Pons (tissue), 1 donor: ENCODE data around the gene STAM2.
A peak's percentile ranks its signal among the peaks of the same experiment; 100 is the strongest.
"Not testable (repeated sequence)": the region's sequence is repeated elsewhere in the genome, so short reads cannot be mapped to it uniquely, and the experiment has no call there.

ENCODE experiments used
- DNase-seq: peaks from one replicate; pipeline ENCODE4 v3.0.0-alpha.2; 2016; ENCODE audit warnings: low spot score

Gene STAM2

DNA sequence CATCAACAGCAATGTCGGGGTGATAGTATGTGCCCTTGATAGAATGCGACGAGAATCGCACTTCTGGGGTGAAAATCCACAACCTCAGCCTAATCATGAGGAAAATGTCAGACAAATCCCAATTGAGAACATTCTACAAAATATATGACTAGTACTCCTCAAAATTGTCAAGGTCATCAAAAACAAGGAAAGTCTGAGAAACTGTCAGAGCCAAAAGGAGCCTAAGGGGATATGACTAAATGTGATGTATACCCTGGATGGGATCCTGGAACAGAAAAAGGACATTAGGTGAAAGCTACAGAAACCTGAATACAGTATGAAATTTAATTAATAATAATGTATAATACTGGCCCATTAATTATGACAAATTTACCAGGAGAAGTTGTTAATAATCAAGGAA, 69.1 kb downstream of the STAM2 start:
- DNase-seq, result no peak

DNA sequence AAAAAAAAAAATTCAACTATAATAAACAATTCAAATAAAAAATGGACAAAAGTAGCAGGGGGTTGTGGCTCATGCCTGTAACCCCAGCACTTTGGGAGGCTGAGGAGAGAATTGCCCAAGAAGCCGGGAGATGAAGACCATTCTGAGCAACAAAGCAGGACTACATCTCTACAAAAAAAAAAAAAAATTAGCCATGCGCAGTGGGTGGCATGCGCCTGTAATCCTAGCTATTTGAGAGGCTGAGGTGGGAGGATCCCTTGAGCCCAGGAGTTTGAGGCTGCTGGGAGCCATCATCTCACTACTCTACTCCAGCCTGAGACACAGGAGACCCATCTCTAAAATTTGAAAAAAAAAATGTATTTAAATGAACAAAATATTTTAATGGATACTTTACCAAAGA, 72.3 kb downstream of the STAM2 start:
- DNase-seq, result no peak

DNA sequence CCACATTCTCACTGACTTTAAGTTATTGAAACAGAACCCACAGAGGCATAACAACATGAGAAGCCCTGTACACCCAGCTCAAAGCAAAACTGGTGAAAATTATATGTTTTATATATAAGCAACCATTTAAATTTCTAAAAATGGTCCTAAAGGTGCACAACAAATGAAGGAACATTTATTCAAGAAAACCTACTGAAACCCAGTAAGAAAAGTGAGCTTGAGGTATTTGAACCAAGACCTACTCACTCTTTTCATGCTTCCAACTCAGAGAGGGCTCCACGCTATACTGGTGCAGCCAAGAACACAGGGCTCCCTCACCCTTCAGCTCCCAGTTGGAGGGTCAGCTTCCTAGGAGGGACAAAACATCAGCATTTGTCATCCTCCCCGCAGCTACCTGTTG, 74.6 kb downstream of the STAM2 start:
- DNase-seq, result no peak

DNA sequence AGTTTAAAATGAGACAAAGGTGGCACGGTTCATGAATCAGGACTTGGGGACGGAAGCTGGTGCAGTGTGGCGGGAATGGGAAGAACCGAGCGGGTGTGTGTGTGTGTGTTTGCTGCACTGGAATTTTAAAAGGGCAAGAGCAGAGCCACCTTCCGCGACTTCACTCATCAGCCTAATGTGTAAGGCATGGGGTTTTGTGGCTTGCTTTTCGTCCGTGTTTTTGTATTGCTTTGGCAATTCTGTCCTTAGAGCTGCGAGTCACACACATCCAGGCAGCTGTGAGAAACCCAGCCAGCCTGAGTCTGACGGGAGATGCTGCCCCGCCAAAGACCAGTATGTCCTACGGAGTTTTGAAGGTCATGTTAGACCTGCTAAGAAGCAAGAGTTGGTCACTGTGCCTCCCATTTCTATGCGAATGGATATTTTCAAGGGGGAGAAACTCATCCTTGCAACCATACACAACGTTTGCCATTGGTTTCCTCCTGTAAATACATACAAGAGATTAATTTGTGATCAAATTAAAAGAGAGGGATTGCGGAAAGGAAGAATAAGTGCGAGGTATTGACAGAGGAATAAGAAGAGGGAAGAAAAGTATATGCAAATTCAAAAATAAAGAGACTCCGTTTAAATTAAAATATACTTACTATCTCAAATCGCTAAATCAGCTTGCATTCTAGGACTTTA, 76.1 kb downstream of the STAM2 start:
- no peak for DNase-seq

DNA sequence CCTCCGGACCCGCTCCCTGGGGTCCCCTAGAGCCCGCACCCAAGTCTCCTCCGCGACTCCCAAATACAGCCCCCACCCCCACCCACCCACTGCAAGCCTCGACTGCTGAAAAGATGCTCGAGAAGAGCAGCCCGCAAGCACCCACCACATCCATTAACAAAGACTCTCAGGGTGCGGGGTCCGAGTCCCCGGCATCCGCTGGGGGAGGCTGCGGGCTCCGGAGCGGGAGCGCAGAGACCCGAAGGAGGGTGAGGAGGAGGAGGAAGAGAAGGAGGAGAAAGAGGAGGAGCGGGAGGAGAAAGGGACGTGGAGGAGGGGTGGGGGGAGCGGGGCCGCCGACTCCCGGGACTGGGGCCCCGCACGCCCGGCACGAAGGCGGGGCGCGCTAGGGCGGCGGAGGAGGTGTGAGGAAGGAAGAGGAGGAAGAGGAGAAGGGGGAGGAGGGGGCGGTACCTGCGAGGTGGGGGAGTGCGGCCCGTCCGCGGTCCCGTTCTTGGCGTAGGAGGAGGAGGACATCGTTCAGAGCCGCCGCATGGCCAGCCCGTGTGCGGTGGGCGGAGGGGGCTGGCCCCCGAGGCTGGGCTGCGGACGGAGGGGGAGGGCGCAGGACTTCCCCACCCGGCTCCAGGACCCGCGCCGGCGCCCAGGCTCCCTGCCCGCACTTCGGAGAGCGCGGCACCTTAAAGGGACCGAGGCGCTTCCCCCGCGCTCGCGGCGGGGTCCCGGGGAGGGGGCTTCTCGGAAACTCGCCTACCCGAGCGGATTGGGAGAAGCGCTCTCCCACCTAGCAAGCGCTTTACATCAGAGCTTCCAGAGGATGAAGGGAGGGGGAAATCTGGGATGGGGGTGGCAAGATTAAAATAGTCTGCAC, 76.8 kb downstream of the STAM2 start, which contains the start of gene CACNB4:
Gene CACNB4, minus strand, starts transcription at position 549 of the 871 bp plus-strand sequence.
- no peak for DNase-seq

DNA sequence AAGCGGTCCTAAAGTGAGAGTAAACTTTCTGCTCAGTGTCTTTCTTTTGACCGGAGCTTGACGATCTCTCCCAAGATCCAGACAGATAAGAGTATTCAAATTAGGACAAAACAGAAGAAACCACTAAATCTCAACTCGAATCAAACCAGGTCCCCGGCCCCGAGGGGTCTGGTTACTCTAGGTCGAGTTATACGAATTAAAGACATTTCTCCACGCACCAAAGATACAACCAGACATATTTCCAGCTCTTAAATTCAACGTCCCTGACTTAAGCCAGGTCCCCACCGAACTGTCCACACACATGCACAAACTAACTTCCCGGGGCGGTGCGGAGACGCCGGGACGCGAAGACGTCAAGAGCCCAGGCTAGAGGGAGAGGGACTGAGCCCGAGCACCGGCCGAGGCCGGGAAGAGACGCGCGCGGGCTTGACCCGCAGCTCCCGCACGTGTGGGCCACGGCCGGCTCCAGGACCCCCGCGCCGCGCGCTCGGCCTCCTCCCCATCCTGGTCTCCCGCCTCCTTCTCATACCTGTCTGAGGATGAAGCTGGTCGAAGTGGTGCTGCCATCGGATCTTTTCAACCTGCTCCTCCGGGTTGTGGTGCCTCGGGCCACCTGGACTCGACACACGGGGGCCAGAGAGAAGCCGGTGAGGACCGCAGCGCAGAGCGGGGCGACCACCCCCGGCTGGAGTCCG, 77.6 kb downstream of the STAM2 start:
- DNase-seq, result no peak

DNA sequence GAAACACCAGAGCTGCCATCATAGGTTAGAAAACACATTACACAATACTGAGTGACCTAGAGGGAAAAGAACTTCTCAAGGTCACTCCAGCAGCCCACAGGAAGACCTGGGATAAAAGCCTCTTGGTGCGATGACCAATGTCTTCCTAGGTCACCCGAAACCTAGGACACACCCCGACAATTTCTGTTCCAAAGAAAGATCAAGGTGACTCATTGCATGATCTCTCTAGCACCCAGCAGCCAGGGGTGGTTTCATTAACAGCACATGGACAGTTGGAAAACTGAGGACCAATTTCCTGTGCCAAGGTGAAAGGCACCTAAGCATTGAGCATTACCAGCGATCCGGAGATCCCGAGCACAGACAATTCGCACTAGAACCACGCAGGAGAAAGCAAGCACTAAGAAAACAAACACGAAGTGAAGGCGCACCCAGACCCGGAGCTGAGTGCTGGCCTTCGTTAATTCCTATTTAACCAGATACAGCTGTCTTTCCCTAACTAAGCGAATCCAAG, 78.2 kb downstream of the STAM2 start:
- DNase-seq, result no peak

DNA sequence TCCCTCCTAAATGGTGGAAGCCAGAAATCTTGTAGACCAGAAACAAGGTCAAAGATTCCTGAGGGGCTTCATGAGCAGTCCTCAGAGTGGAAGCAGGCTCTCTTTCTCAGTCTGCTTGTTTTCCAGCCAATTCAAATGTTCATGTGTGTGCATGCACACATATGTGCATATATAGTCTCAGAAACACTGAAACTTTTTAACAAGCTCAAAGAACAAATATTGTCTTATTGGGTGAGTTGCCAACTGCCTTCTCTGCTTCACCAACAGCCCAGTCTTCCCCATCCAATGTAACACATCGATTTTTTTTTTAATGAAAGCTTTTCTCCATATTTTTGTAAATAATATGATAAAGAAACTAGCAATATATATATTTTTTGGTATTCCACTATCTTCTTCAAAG, 80.4 kb downstream of the STAM2 start:
- DNase-seq, result no peak

DNA sequence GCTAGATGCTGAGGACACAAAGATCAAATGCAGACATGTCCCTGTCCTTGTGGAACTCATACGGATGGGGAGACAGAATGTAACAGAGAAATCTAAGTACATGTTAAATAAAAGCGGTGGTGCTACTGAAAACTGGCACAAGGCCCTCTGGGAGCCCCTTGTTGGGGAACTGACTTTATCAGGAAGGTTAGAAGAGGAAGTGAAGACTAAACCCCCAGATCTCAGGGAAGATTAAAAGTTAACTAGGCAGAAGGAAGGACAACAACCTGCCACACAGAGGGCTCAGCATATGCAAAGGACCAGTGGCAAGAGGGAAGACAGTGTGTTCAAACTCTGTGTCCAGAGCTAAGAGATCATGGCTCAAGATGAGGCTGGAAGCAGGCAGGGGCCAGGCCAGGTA, 81.5 kb downstream of the STAM2 start:
- no peak for DNase-seq

DNA sequence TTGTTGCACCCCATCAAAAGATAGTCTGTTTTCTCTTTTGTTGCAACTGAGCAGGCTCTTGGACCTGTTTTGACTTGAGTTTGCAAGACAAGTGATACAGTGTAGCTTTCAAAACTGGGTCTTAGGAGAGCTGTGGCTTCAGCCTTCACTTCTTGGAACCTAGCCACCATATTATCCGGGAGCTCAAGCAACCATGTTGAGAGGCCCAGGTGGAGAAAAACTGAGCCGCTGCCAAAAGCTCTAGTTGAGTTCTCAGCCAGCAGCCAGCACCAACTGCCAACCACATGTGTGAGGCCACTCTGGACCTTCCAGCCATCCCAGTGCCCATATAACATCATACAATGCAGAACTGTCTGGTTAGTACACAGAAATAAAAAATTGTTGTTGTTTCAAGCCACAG, 82.1 kb downstream of the STAM2 start:
- peak; percentile 24 for DNase-seq

DNA sequence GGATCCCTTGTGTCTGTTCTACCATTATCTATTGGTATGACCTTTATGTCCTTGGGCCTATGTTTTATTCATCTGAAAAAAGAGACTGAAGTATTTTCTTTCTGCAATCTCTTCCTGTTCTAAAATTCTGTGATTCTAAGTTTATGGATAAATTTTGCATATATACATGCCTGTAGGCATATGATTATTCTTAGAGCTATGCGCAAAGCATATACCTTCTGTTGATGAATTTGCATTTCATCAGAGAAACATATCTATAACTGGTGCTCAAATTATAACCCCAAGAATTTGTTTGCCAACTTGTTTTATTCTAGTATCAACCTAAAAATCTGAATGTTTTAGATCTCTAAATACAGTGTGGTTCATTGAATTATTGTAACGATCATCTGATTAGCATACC, 83.5 kb downstream of the STAM2 start:
- DNase-seq, result no peak

DNA sequence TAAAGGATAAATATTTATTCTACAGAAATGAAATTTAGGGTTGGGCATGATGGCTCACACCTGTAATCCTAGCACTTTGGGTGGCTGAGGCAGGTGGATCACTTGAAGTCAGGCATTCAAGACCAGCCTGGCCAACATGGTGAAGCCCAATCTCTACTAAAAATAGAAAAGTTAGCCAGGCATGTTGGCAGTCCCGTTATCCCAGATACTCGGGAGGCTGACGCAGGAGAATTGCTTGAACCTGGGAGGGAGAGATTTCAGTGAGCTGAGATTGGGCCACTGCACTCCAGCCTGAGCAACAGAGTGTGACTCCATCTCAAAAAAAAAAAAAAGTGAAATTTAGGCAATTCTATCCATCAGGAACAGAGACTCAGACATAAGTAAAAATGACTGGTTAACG, 84.8 kb downstream of the STAM2 start:
- DNase-seq, result not testable (repeated sequence)

DNA sequence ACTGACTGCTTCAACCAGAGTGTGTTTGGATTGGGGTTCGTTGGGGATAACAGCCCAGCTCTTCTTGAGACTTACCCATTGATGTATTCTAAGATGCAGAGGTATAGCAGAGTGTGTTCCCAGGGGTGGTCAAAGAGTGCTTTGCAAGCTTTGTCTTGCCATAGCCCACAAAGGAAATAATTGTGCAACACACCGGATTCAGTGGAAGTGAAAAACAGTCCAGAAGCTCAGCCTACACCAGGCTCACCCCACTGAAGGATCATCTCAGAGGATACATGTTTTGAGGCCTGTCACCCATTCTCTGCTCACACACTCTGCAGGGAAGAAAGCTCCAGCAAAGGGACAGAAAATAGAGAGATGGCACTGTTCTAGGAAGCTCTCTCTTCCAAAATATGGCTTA, 86.3 kb downstream of the STAM2 start:
- peak; percentile 28 for DNase-seq

DNA sequence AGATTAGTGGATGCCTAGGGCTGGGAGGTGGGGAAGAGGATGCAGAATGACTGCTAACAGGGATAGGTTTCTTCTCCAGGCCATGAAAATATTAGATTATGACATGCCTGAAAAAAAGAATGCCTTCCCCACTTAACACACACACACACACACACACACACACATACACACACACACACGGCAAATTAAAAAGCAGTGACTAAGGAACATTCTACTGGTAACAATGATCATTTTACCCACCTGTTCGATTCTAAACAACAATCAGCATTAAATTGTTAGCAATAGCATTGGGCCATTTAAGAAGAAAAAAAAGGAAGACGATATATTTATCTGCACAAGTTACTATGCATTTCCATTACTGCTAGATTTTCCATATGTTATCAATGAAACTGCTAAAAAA, 87.6 kb downstream of the STAM2 start:
- DNase-seq, result no peak

DNA sequence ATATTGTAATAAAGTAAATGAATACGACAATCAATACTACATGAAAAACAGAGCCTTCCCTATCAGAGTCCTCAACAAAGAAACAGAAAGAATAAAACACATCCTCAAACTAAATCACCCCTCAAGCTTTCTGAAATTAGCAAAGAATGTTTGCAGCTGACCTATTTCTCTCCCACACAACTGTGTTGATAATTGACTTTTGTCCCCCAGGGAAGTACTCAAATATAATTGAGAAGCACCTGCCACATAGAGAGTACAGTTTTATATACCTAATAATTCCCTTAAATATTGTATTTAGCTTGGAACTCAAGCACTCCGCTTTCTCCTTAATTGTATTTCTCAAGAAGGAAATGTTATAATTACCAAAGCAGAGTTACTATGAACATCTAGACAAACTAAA, 89.3 kb downstream of the STAM2 start:
- no peak for DNase-seq

DNA sequence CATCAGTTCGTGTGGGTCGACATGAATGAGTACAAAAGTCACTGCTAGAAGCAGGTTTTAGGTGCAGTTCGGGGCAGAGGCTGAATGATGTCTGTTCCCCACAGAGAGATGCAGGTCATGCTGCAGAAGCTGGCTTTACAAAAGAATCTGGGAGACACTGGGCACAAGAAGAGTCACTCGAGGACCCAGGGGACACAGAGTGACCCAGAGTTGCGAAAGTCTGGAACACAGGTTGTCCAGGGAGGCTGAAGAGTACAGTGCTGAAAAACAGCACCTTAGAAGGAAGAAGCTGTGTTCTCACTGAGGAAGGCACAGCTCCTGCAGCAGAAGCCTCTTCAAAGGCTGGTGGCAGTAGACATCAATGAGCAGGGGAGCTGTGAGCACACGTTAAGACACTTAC, 91.5 kb downstream of the STAM2 start:
- no peak for DNase-seq

DNA sequence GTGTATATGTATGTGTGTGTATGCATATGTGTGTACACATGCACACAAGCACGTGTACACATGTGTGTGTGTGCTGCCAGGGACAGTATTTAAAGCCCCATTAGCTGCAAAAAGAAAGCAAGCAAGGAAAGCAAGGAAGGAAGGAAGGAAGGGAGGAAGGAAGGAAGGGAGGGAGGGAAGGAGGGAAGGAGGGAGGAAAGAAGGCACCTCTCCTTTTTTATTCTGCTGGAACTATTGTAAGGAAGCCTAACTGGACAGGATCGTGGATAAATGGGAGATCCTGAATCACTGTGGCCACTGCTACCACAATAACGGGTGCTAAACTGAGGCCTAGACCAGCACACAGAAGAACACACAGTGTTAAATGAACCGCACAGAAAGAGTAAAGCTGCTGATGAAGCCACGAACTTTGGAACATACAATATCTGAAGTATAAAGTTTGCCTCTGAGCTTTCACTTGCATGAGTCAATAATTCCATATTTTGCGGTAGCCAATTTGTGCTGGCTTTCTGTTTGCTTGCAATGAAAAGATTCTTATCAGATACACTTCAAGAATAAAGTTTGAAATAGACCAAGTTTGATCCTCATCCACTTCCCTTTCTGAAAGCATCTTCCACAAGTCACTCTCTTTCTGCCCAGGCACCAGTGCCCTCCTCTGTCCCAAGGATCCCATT, 92.2 kb downstream of the STAM2 start:
- no peak for DNase-seq

DNA sequence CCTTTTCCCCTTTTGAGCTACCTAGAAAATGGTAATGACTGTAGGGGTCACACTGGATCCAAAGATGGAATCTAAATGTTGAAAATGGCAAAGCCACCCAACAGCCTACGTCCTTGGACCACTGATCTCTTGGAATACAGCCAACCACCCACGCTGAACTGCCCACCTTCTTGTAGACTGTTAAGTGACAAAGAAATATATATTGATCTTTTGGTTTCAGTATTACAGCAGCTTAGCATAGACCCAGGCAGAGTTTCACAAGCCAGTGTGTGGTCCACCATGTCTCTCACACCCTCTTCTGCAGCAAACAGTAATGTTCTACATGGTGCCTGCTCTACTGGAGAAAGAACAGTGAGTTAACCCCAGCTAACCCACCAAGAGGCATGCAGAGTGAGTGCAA, 96.9 kb downstream of the STAM2 start:
- no peak for DNase-seq

DNA sequence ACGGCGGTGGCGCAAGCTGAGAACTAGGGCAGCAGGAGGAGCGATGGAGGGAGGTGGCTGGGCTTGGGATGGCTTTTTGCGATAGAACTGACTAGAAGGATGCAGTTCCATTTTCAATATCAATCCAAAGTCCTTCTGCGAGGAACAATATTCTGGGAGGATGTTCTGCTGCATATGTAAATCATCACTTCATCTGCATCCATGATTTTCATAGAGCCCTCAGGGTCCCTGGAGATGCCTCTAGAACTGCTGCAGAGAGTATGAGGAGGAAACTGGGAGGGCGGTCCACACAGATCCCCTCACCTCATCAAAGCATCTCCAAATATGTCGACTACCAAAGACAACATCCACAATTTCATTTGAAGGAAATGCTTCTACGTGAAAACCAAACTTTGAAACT, 97.5 kb downstream of the STAM2 start:
- DNase-seq, result no peak

DNA sequence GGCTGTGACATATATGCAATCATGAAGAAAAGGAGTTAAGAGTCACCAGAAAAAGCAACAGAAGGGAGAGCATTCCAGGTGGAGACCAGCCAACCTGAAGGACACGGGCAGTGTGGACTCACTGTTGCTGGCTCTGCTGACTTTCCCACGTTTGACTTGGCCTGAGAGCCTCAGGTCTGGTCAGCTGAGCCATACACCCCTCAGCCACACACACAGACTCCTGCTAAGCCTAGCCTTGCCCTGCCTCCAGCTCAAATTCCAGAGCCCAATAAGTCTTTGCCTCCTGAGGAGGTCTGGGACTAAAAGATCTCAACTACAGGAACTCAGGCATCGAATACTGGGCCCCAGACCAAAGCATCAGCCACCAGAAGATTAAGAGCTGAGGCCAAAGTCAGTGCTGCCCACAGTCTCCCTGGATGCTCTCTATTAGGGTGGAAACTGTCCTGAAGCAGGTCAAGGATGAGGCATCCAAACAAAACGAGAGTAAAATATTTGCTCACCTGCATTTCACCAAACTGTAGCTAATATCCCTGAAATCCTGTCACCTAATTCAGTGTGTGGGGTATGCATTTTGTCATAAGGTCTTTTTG, 100.0 kb downstream of the STAM2 start:
- no peak for DNase-seq

DNA sequence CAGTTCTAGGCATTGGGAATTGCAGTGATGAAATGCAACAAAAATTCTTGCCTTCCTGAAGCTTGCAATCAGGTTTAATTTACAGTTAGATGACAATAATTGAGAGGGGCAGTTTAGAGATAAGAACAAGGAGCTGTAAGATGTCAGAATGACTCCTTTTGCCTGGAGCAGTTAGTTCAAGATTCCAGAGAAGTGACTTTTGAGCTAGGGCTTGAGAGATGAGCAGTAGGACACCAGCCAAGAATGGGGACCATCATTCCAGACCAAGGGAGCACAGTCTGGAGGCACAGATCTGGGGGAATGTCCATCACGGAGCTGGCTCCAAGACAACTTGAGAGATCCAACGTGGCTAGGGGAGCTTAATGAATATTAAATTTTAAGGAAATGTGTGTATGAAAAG, 103.6 kb downstream of the STAM2 start:
- no peak for DNase-seq

DNA sequence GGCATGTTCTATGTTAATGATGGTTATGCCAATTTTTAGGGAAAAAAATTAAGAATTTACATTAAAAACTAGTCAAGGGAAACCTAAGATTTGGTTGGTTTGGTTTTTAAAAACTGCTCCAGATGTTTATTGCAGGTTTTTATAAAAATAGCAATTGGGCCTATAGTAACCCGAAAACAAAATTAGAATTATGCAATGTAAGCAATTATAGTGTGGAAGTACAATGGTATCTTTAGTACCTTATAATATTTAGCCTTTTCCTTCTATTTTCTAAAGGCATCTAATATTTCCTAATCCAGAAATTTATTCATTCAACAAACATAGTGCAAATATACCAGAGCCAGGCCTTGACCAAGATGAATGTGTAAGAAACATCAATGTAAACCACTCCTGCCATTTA, 104.0 kb downstream of the STAM2 start:
- DNase-seq, result no peak
